ENCODE results near the gene TBC1D14.

DNA sequence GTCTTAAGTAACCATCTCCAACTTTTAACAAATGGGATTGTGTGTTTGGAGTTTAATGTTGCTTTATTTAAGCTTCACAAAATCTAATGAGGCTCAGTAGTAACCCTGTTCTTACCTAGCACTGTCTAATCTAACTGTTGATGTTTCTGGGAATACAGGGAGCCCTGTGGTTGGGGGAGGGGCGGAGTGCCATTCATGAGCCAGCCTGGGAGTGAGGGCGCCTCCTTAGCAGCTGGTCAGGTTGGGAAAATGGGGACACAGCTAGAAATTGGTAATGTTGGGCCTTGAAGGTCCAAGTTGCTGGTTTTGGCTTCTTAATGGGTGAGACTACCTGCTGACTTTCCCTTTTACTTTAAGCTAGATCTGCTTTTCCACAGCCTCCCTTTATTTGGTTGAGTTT is 110.7 kb downstream of the TBC1D14 start:
- no peak for TF ChIP-seq NR2F1 (conservative IDR thresholded peaks at IDR 0.05)
- TF ChIP-seq RFX5 (IDR thresholded peaks at IDR 0.05; ENCODE audit: low read depth, low read length) = no peak
- no peak for TF ChIP-seq TAF1 (IDR thresholded peaks at IDR 0.05; ENCODE audit: borderline replicate concordance, low read depth, low read length)
- no peak for TF ChIP-seq MTA2 (IDR thresholded peaks at IDR 0.05; ENCODE audit: low read depth)
- TF ChIP-seq, protein P1, sequence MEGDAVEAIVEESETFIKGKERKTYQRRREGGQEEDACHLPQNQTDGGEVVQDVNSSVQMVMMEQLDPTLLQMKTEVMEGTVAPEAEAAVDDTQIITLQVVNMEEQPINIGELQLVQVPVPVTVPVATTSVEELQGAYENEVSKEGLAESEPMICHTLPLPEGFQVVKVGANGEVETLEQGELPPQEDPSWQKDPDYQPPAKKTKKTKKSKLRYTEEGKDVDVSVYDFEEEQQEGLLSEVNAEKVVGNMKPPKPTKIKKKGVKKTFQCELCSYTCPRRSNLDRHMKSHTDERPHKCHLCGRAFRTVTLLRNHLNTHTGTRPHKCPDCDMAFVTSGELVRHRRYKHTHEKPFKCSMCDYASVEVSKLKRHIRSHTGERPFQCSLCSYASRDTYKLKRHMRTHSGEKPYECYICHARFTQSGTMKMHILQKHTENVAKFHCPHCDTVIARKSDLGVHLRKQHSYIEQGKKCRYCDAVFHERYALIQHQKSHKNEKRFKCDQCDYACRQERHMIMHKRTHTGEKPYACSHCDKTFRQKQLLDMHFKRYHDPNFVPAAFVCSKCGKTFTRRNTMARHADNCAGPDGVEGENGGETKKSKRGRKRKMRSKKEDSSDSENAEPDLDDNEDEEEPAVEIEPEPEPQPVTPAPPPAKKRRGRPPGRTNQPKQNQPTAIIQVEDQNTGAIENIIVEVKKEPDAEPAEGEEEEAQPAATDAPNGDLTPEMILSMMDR (IDR thresholded peaks at IDR 0.05 in 2 of 3, conservative IDR thresholded peaks at IDR 0.05 in 1 of 3; ENCODE audit: control insufficient read depth in 2 of 3, extremely low read depth in 1 of 3, insufficient read depth in 1 of 3, low read depth in 3 of 3, low read length in 3 of 3) = no peak
